ENCODE measurements around the gene TC2N.

- TF ChIP-seq CTCF (IDR thresholded peaks at IDR 0.05; ENCODE audit: low read depth, low read length) (no peak), EZH2phosphoT487 (IDR thresholded peaks at IDR 0.05; ENCODE audit: low read depth) (no peak)
Observed at GRCh38 chr14:91835920-91836843, 31.2 kb downstream of the TC2N start.

Measured in OCI-LY3 (cell line).